Lower leg skin (tissue), 3 donors: Measurements from ENCODE around the gene ASB8.

Experiments
- POLR2A ChIP-seq, 2 donors: fragments of 450-650 bp; IDR thresholded peaks; one replicate each; pipeline ENCODE4 v1.6.1; 2016 to 2017; ENCODE audit warnings: antibody characterized with exemption in 2 of 2, mild to moderate bottlenecking in 1 of 2, moderate library complexity in 1 of 2
- TF ChIP-seq, protein P1 (sequence below), 3 donors: fragments of 450-650 bp; IDR thresholded peaks; one replicate each; pipeline ENCODE4 v1.5.1; 2016; ENCODE audit warnings: antibody characterized with exemption in 3 of 3, mild to moderate bottlenecking in 3 of 3, moderate library complexity in 2 of 3

DNA sequence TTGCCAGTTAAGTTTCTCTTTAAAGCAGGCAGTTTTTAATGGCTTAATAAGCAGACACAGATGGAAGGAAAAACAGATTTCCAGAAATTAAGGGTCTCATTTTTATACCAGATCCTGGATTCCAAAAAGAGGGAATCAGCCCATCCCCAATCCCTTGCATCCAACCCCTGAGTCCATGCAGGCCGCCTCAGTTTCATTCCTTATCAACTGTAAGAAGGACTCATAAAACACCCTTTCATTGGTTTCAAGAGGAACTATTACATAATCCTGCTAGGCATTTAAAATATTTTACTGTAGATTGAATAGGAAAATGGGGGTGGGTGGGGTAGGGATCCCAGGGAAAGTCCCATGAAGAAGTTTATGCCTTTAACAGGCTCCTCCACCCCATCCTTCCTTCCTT is 35.5 kb upstream of the ASB8 start:
- TF ChIP-seq, protein P1, sequence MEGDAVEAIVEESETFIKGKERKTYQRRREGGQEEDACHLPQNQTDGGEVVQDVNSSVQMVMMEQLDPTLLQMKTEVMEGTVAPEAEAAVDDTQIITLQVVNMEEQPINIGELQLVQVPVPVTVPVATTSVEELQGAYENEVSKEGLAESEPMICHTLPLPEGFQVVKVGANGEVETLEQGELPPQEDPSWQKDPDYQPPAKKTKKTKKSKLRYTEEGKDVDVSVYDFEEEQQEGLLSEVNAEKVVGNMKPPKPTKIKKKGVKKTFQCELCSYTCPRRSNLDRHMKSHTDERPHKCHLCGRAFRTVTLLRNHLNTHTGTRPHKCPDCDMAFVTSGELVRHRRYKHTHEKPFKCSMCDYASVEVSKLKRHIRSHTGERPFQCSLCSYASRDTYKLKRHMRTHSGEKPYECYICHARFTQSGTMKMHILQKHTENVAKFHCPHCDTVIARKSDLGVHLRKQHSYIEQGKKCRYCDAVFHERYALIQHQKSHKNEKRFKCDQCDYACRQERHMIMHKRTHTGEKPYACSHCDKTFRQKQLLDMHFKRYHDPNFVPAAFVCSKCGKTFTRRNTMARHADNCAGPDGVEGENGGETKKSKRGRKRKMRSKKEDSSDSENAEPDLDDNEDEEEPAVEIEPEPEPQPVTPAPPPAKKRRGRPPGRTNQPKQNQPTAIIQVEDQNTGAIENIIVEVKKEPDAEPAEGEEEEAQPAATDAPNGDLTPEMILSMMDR (IDR thresholded peaks at IDR 0.05) = no peak
- no peak for TF ChIP-seq POLR2A (IDR thresholded peaks at IDR 0.05)
